ENCODE data around the gene TMIE. TPM values are rescaled to one million over a fixed set of nuclear protein-coding genes. Genes with fewer than 3 reads are reported as not detected.

Gene TMIE
- total RNA-seq, 4 donors from 2014 or later, result 0.59 to 0.78 (median 0.72) TPM; not detected in 1

GRCh38 chr3:46725621-46726314, 24.6 kb downstream of the TMIE start:
- Histone ChIP-seq H3K27ac (no peak overlapping the region), H3K4me3 (no peak overlapping the region), H3K9me3 (no peaks in the 10 kb centered on the region), H3K4me1 (no peaks in the 10 kb centered on the region), H3K27me3 (peaks cover 17% of the 10 kb centered on the region), H3K36me3 (no peaks in the 10 kb centered on the region)
- 61% methylated on average over 6 of the region's 6 CpGs for WGBS
- no peak for TF ChIP-seq POLR2AphosphoS5 (IDR thresholded peaks at IDR 0.05)
- no peak for TF ChIP-seq EP300 (IDR thresholded peaks at IDR 0.05)
- no peak for TF ChIP-seq CTCF (IDR thresholded peaks at IDR 0.05)
- TF ChIP-seq POLR2A (IDR thresholded peaks at IDR 0.05), result no peak
- no peak for DNase-seq (ENCODE audit: low spot score in 2 of 2)

- Histone ChIP-seq H3K4me1 (no peaks in the 10 kb centered on the region), H3K36me3 (no peaks in the 10 kb centered on the region), H3K9me3 (no peaks in the 10 kb centered on the region), H3K27ac (no peak overlapping the region), H3K4me3 (no peak overlapping the region), H3K27me3 (peaks cover 9% of the 10 kb centered on the region)
- DNase-seq (ENCODE audit: low spot score in 2 of 2), result no peak
- WGBS, result 86% methylated on average over 4 of the region's 4 CpGs
- TF ChIP-seq POLR2A (IDR thresholded peaks at IDR 0.05), result no peak
- TF ChIP-seq POLR2AphosphoS5 (IDR thresholded peaks at IDR 0.05), result no peak
- no peak for TF ChIP-seq EP300 (IDR thresholded peaks at IDR 0.05)
- no peak for TF ChIP-seq CTCF (IDR thresholded peaks at IDR 0.05)
These were observed 27.8 kb downstream of the TMIE start for GRCh38 chr3:46729038-46729437.

- TF ChIP-seq POLR2AphosphoS5 (IDR thresholded peaks at IDR 0.05) (no peak), CTCF (IDR thresholded peaks at IDR 0.05) (no peak)
- H3K9me3 ChIP-seq, result no peaks in the 10 kb centered on the region
- H3K27me3 ChIP-seq, result peaks cover 8% of the 10 kb centered on the region
- no peak for DNase-seq (ENCODE audit: low spot score in 2 of 2)
- WGBS, result 82% methylated on average over 2 of the region's 2 CpGs
- H3K4me3 ChIP-seq, result no peak overlapping the region
- no peak overlapping the region for H3K27ac ChIP-seq
- no peaks in the 10 kb centered on the region for H3K4me1 ChIP-seq
- H3K36me3 ChIP-seq, result no peaks in the 10 kb centered on the region
These were observed 29.6 kb downstream of the TMIE start for GRCh38 chr3:46730819-46731218.

- no peak for DNase-seq (ENCODE audit: low spot score in 2 of 2)
- Histone ChIP-seq H3K4me1 (no peaks in the 10 kb centered on the region), H3K36me3 (no peaks in the 10 kb centered on the region), H3K4me3 (no peak overlapping the region), H3K9me3 (no peaks in the 10 kb centered on the region), H3K27ac (no peak overlapping the region), H3K27me3 (peaks cover 7% of the 10 kb centered on the region)
- TF ChIP-seq POLR2AphosphoS5 (IDR thresholded peaks at IDR 0.05) (no peak), CTCF (IDR thresholded peaks at IDR 0.05) (no peak), EP300 (IDR thresholded peaks at IDR 0.05) (no peak), POLR2A (IDR thresholded peaks at IDR 0.05) (no peak)
- 81% methylated on average over 3 of the region's 3 CpGs for WGBS
These were observed 30.6 kb downstream of the TMIE start for GRCh38 chr3:46731795-46732194.

- no peak for DNase-seq (ENCODE audit: low spot score in 2 of 2)
- no peak overlapping the region for H3K4me3 ChIP-seq
These were observed 32.0 kb downstream of the TMIE start for GRCh38 chr3:46733026-46733800.

More at GRCh38 chr3:46733026-46733800, 32.0 kb downstream of the TMIE start:
- Histone ChIP-seq H3K27ac (no peak overlapping the region), H3K9me3 (no peaks in the 10 kb centered on the region), H3K4me1 (no peaks in the 10 kb centered on the region), H3K36me3 (no peaks in the 10 kb centered on the region), H3K27me3 (peaks cover 7% of the 10 kb centered on the region)
- TF ChIP-seq POLR2AphosphoS5 (IDR thresholded peaks at IDR 0.05) (no peak), CTCF (IDR thresholded peaks at IDR 0.05) (no peak), EP300 (IDR thresholded peaks at IDR 0.05) (no peak), POLR2A (IDR thresholded peaks at IDR 0.05) (no peak)
- WGBS, result 82% methylated on average over 9 of the region's 9 CpGs

All from suprapubic skin (tissue), 4 donors.